ENCODE measurements around the gene KATNIP.

- TF ChIP-seq JUN (IDR thresholded peaks at IDR 0.05; ENCODE audit: borderline replicate concordance, low read depth, low read length) (no peak), JUN (CRISPR knock-in tag; IDR thresholded peaks at IDR 0.05; ENCODE audit: borderline replicate concordance) (no peak), EP300 (IDR thresholded peaks at IDR 0.05; ENCODE audit: low read length) (no peak)
- TF ChIP-seq, protein P1, sequence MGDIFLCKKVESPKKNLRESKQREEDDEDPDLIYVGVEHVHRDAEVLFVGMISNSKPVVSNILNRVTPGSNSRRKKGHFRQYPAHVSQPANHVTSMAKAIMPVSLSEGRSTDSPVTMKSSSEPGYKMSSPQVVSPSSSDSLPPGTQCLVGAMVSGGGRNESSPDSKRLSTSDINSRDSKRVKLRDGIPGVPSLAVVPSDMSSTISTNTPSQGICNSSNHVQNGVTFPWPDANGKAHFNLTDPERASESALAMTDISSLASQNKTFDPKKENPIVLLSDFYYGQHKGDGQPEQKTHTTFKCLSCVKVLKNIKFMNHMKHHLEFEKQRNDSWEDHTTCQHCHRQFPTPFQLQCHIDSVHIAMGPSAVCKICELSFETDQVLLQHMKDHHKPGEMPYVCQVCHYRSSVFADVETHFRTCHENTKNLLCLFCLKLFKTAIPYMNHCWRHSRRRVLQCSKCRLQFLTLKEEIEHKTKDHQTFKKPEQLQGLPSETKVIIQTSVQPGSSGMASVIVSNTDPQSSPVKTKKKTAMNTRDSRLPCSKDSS (IDR thresholded peaks at IDR 0.05; ENCODE audit: low read depth, partially characterized antibody) = no peak
These were observed 33.6 kb upstream of the KATNIP start for GRCh38 chr16:27516365-27516764.

Data from K562 (cell line).